Loucy (cell line): ENCODE measurements around the gene MAGIX.

ENCODE experiments used
- H2AFZ ChIP-seq: fragments of 200-600 bp; sonication (generic); 2 replicates; pipeline ENCODE4 v1.6.0; 2016; ENCODE audit warnings: antibody characterized with exemption, mild to moderate bottlenecking, low read length, moderate library complexity
- H3F3A ChIP-seq: fragments of 200-600 bp; 2 replicates; pipeline ENCODE4 v1.6.0; 2016; ENCODE audit warnings: antibody characterized with exemption, low read depth, mild to moderate bottlenecking
- H3K27me3 ChIP-seq: fragments of 200-600 bp; sonication (generic); 2 replicates; pipeline ENCODE4 v1.6.1; 2014; ENCODE audit warnings: low read length, mild to moderate bottlenecking; ENCODE audit not compliant: insufficient read depth, poor library complexity, severe bottlenecking
- H3K36me3 ChIP-seq: fragments of 200-600 bp; sonication (generic); 2 replicates; pipeline ENCODE4 v1.6.1; 2016; ENCODE audit warnings: low read length; ENCODE audit not compliant: insufficient read depth
- H3K4me1 ChIP-seq: fragments of 200-600 bp; sonication (generic); 2 replicates; pipeline ENCODE4 v1.5.1; 2014; ENCODE audit warnings: low read length, mild to moderate bottlenecking; ENCODE audit not compliant: insufficient read depth, poor library complexity, severe bottlenecking
- H3K4me2 ChIP-seq: fragments of 200-600 bp; sonication (generic); 2 replicates; pipeline ENCODE4 v1.6.0; 2014; ENCODE audit warnings: antibody characterized with exemption, low read length, low read depth, mild to moderate bottlenecking; ENCODE audit not compliant: poor library complexity, severe bottlenecking
- H3K4me3 ChIP-seq: fragments of 200-600 bp; sonication (generic); 2 replicates; pipeline ENCODE4 v1.5.1; 2014; ENCODE audit warnings: low read length, mild to moderate bottlenecking, mixed read lengths; ENCODE audit not compliant: poor library complexity, severe bottlenecking
- H3K79me2 ChIP-seq: fragments of 200-600 bp; sonication (generic); 2 replicates; pipeline ENCODE4 v1.6.1; 2014; ENCODE audit warnings: low read length; ENCODE audit not compliant: insufficient read depth
- H3K9ac ChIP-seq: fragments of 200-600 bp; sonication (generic); 2 replicates; pipeline ENCODE4 v1.6.0; 2014; ENCODE audit warnings: mild to moderate bottlenecking, low read depth, low read length, moderate library complexity; ENCODE audit not compliant: poor library complexity, severe bottlenecking
- H3K9me2 ChIP-seq: fragments of 200-600 bp; sonication (generic); replicated peaks from 2 replicates; pipeline ENCODE4 v1.6.1; 2016; ENCODE audit warnings: low read depth, low read length, mixed read lengths
- H3K9me3 ChIP-seq: fragments of 200-600 bp; sonication (generic); 2 replicates; pipeline ENCODE4 v1.6.1; 2014; ENCODE audit warnings: mild to moderate bottlenecking, antibody characterized with exemption, low read length, low read depth; ENCODE audit not compliant: insufficient read depth
- H4K20me1 ChIP-seq: fragments of 200-600 bp; sonication (generic); 2 replicates; pipeline ENCODE4 v1.6.0; 2014; ENCODE audit warnings: antibody characterized with exemption, low read length, mild to moderate bottlenecking; ENCODE audit not compliant: insufficient read depth, poor library complexity, severe bottlenecking
- CTCF ChIP-seq: fragments of 200-600 bp; sonication (generic); conservative IDR thresholded peaks from 2 replicates; pipeline ENCODE4 v1.5.1; 2014; ENCODE audit warnings: mild to moderate bottlenecking, antibody characterized with exemption, low read length
- EZH2phosphoT487 ChIP-seq: fragments of 200-600 bp; IDR thresholded peaks from 2 replicates; pipeline ENCODE4 v1.6.1; 2018; ENCODE audit warnings: antibody characterized with exemption, mild to moderate bottlenecking, moderate library complexity, borderline replicate concordance

The MAGIX gene

GRCh38 chrX:49162620-49163019 is at the start of gene MAGIX:
Gene MAGIX, plus strand, starts transcription at chrX:49162758. Its CDS starts 132 bp downstream, at chrX:49162890.
- Histone ChIP-seq H3K36me3 (no peaks in the 10 kb centered on the region), H3K4me1 (peaks cover 18% of the 10 kb centered on the region), H3K9ac (peak within 1 kb of the TSS; percentile 79), H3K4me3 (peak within 1 kb of the TSS; percentile 70), H3K4me2 (peak within 1 kb of the TSS; percentile 74), H3K79me2 (no peaks in the 10 kb centered on the region), H3K9me3 (no peaks in the 10 kb centered on the region), H3F3A (peaks cover 6% of the 10 kb centered on the region; the same call in 1 of the 2 replicates), H3K27me3 (no peaks in the 10 kb centered on the region), H4K20me1 (no peaks in the 10 kb centered on the region), H2AFZ (peak within 1 kb of the TSS; percentile 64; the same call in 1 of the 2 replicates), H3K9me2 (no peaks in the 10 kb centered on the region)
- TF ChIP-seq EZH2phosphoT487 (no peak), CTCF (no peak)

- H3K4me1 ChIP-seq, result no peaks in the 10 kb centered on the region
- no peaks in the 10 kb centered on the region for H3K27me3 ChIP-seq
- no peak overlapping the region for H2AFZ ChIP-seq
- H3K36me3 ChIP-seq, result no peaks in the 10 kb centered on the region
- H3K79me2 ChIP-seq, result no peaks in the 10 kb centered on the region
- H4K20me1 ChIP-seq, result no peaks in the 10 kb centered on the region
- no peak overlapping the region for H3K9ac ChIP-seq
- H3F3A ChIP-seq, result no peaks in the 10 kb centered on the region
- no peaks in the 10 kb centered on the region for H3K9me2 ChIP-seq
- no peak for TF ChIP-seq EZH2phosphoT487
- TF ChIP-seq CTCF, result no peak
- no peaks in the 10 kb centered on the region for H3K9me3 ChIP-seq
- no peak overlapping the region for H3K4me2 ChIP-seq
- no peak overlapping the region for H3K4me3 ChIP-seq
Measured at GRCh38 chrX:49116076-49116475, 46.5 kb upstream of the MAGIX start.

GRCh38 chrX:49116716-49117115 is 45.8 kb upstream of the MAGIX start:
- Histone ChIP-seq H3F3A (no peaks in the 10 kb centered on the region), H3K4me1 (no peaks in the 10 kb centered on the region), H3K36me3 (no peaks in the 10 kb centered on the region), H3K4me3 (no peak overlapping the region), H3K79me2 (peaks cover 2% of the 10 kb centered on the region; the same call in 1 of the 2 replicates), H2AFZ (no peak overlapping the region), H3K9me3 (no peaks in the 10 kb centered on the region), H3K9ac (no peak overlapping the region), H4K20me1 (no peaks in the 10 kb centered on the region), H3K4me2 (no peak overlapping the region), H3K27me3 (no peaks in the 10 kb centered on the region), H3K9me2 (no peaks in the 10 kb centered on the region)
- TF ChIP-seq EZH2phosphoT487 (no peak), CTCF (no peak)
